Fibroblast of skin of right quadriceps (primary cell): ENCODE data around the gene WDSUB1.

Source experiments
- DNase-seq: peaks from one replicate; pipeline ENCODE4 v3.0.0-alpha.2; 2013

Gene WDSUB1, protein sequence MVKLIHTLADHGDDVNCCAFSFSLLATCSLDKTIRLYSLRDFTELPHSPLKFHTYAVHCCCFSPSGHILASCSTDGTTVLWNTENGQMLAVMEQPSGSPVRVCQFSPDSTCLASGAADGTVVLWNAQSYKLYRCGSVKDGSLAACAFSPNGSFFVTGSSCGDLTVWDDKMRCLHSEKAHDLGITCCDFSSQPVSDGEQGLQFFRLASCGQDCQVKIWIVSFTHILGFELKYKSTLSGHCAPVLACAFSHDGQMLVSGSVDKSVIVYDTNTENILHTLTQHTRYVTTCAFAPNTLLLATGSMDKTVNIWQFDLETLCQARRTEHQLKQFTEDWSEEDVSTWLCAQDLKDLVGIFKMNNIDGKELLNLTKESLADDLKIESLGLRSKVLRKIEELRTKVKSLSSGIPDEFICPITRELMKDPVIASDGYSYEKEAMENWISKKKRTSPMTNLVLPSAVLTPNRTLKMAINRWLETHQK

DNA sequence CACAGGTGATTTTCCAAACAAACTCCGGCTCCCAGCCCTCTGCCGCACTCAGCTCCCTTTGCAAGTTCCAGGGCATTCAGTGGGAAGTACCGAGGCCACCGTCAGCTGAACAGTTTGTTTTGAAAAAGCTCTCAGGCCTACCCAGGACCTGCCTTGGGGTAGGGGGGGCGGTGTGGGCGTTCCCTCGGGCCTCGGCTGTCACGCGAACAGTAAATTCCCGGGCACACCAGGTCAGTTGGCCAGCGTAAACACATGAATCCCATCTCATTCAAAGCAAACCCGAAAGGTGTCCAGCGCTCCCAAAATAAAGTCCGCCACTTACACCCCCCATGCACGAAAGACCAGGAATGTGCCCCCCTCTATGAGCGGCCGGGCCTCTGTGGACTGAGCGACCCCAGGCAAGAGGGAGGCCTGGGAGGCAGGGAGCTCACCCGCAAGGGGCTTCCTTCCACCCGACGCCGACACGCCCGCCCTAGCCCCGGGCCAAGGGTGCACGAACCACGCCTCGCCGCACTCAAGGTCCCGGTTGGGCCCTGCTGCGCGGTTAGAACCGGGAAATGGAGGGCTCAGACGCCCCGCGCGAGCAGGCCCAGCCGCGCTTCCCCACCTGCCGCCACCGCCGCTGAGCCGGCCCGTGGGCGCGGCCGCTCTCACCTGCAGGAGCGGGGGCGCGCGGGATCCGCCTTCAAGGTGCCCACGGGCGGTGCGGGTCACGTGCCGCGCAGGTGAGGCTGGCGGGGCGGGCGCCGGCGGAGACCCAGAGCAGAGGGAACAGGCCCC, at the start of gene WDSUB1:
Gene WDSUB1 (minus strand): TSS at position 775 of the 780 bp plus-strand sequence. CDS start 3,634 bp downstream, outside the sequence.
- DNase-seq, result peak; percentile 31

DNA sequence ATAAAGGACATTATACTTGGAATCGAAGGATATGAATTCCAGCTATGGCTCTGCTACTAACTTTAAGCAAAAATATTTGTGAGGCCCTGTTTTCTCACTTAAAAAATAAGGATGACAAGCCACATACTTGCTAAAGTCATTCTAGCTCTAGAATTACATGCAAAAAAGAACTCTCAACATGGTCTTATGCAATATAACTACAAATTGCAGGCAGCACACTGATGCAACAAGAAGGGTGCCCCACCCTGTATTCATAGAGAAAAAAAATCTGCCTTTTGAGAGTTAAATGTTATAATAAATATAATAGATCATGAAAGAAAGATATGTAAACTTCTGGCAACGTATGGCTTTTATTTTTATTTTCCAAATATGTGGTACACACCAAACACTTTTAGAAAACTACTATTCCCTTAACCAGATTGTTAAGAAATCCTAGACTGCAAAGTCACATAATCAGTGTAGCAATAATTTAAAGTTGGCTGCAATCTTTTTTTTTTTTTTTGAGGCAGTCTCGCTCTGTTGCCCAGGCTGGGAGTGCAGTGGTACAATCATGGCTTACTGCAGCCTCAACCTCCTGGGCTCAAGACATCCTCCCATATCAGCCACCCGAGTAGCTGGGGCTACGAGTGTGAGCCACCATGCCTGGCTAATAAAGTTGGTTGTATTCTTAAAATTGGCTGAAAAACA, 40.2 kb upstream of the WDSUB1 start:
- DNase-seq, result peak; percentile 64

DNA sequence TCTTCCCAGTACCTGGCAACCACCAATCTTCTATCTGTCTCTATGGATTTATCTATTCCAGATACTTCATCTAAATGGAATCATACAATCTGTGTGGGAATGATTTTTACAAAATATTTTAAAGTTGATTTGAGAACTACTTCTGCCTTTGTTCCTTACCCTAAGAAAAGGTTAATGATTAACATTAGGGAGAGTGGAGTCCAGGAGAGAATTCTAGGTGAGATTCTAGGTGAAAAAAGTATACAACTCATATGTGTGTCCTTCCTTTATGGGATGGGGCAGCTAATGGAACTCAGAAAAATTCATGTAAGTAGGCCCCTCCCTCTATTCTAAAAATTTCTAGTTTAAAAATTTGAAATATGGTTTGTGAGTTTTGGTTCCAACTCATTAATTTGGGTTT, 35.9 kb upstream of the WDSUB1 start:
- DNase-seq, result no peak

DNA sequence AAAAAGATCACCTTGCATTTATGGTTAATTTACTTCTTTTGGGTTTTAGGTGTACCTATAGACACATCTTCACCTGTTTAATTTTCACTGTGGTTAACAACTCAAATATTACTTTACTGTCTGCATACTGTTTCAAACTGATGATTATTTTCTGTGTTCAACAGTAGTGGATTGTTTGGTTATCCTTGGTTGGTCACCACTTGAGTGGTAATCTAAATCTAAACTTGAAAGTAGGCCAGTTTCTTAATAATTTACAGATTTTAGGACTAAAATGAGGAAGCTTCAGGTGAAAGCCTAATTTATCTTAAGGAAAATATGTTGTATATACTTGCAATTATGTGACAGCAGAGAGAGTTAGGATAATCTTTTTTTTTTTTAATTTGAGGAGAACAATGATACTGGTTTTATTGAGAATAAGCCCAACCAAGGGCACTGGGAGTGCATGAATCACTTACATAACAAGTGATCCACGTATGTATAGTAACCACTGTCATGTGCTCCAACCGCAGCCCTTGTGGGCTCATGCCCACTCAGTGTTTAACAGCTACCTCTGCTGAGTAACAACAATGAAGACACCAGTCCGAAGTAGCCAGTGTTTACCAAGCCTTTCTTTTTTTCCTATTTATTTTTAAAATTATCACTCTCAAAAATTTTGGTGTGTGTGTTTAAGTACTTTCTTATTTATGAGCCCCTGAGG, 31.0 kb upstream of the WDSUB1 start:
- no peak for DNase-seq

DNA sequence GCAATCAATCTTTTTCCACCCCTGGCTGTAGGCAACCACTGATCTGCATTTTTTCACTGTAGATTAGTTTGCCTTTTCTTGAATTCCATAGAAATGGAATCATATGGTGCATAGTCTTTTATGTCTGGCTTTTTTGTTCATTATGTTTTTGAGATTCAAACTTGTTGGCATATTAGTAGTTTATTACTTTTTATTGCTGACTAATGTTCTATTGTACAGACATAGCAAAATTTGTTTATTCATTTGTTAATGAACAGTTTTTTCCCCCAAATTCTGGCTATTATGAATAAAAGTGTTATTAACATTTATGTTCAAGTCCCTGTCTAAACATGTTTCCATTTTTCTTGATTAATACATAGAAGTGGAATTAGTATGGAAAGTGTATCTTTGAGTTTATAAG, 21.4 kb upstream of the WDSUB1 start:
- DNase-seq, result no peak

DNA sequence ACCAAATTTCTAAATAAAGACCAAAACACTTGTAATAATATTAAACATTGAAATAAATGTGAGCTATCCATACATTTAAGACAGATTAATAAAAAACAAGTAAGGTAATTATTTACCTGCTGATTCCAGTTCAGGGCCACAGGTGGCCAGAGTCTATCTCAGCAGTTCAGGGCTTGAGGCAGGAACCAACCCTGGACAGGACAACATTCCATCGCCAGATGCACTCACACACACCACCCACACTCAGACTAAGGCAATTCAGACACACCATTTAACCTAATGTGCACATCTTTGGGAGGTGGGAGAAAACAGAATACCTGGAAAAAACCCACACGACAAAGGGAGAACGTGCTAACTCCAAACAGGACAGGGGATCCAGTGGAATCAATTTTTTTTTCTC, 14.1 kb upstream of the WDSUB1 start:
- no peak for DNase-seq

DNA sequence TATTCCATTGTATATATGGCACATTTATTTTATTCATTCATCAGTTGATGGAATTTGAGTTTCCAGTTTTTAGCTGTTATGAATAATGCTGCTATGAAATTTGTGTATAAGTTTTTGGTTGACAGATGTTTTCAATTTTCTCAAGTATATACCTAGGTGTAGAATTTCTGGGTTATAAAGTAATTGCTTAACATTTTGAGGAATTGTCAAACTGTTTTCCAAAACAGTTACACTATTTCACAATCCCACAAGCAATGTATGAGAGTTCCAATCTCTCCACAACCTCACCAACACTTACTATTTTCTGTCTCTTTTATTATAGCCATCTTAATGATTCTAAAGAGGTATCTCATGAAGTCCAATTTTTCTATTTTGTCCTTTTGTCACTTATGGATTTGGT, 12.5 kb upstream of the WDSUB1 start:
- DNase-seq, result peak; percentile 11

DNA sequence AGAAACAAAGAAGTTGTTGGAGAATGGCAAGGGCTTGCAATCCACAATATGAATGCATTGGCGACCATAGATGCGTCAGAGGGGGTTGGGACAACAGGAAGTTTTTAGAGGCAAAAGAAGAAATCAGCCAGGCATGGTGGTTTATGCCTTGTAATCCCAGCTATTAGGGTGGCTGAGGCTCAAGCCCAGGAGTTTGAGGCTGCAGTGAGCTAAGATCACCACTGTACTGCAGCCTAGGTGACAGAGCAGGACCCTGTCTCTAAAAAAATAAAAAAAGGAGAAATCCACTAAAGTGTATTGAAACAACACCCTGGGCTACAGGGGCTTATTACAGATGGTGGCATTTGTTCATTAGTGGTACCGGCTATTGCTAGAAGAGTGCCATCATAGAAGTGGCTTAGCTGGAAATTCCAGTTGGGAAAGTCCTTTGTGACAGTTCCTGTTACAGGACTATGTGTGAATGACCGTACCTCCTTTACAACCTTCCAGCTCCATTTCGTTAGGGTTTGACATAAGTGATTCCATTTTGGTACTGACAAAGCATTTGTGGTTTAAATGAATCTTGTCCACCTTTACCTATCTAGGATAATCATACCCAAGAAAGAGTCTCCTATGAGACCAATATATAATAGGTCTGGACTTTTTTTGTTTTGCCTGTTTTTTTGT, 10.7 kb upstream of the WDSUB1 start:
- DNase-seq, result no peak

DNA sequence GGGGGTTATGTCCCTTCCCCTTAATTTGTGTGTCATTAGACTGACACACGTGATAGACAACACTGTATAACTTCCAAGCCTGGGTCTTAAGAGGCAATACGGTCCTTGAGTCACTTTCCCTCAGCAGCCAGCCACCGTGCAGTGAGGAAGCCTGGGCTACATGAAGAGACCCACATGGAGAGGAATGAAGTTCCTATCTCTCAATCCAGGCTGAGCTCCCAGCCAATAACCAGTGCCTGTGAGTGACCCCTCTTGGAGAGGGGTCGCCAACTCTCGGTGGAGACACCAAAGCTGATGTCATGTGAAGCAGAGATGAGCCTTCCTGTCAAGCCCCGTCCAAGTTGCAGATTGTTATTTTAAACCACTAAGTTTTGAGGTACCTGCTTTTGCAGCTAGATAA, 5.7 kb upstream of the WDSUB1 start:
- DNase-seq, result no peak

DNA sequence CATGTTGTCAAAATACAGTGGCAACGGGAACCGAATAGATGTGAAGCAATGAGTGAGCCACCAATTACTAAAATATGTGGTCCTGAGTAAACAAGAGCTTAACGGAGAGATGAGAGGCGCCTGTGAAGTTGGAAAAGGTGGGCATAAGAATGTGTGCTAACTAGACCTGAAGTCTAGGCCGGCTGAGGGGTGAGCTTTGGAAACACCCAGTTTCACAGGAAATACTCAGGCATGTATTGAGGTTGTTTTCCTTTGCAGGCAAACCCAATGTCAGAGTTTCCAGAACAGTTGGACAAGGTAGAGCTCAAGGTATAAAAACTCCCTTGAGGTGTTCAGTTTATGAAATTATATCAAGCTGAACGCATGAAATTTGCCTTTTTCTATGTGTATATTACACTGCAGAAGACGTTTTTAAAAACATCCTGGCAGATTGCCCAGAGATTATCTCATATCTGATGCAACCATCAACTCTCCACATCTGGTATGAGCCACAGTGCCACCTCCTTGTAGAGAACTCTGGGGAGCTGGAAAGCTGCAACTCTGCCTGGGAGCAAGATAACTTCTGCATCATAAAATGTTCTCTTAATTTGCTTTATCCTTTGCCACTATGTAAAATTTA, 3.9 kb upstream of the WDSUB1 start:
- peak; percentile 92 for DNase-seq

DNA sequence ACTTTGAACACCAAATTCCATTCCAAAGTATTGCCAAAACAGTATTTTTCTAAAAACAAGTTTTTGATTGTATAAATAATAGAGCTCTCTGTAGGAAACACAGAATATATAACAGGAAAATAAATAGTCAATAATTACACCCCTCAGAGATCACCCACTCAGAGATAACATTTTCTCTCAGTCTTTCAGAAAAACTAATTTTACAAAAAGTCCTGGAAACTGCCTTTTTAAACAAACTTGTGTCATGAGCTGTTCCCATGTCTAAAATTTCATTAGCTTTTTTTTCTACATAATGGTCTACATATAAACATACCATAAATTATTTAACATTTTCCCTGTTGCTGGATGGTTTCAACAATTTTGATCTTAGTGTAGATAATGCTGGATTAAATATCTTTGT, 1.2 kb upstream of the WDSUB1 start:
- no peak for DNase-seq

DNA sequence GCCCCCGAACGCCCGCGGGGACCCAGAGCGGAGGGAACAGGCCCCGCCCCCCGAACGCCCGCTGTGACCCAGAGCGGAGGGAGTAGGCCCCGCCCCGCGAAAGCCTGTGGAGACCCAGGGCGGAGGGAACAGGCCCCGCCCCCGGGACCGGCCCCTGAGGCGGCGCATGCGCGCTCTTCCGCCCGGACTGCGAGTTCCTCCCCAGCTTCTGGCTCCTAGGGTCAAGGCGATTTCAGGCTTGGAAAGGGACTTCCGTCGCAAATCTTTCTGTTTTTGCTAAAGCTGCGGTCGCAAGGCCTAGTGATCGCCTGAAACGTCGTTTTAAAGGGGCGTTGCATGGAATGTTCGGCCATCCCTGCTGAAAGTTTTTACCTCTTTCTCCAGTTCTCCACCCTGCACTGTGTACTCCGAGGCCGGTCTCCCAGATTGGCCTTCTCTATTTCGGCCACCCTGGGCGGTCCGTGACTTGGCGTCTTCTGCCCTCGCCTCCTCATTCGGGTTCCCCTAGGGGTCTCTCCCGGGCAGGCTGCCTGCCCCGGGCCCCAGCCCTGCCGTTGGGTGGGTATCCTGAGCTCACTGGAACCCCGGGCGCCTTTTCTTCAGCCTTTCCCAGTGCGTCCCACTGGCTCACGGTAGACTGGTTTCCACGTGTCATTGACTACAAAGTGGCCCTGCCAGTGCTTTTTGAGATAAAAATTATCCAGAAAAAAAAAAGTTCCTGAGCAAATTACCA, 372 bp upstream of the WDSUB1 start:
- peak; percentile 95 for DNase-seq

DNA sequence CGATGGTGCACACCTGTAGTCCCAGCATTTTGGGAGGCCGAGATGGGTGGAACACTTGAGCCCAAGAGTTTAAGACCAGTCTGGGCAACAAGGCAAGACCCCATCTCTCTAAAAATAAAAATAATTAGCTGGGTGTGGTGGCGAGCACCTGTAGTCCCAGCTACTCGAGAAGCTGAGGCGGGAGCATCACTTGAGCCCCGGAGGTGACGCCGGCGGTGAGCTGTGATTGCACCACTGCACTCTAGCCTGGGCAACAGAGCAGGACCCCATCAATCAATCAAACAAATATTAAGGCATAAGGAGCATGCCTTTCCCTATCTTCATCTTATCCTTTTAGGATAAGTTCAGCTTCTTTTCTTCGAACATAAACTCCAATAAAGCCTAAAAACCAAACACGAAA, 1.1 kb downstream of the WDSUB1 start:
- no peak for DNase-seq

DNA sequence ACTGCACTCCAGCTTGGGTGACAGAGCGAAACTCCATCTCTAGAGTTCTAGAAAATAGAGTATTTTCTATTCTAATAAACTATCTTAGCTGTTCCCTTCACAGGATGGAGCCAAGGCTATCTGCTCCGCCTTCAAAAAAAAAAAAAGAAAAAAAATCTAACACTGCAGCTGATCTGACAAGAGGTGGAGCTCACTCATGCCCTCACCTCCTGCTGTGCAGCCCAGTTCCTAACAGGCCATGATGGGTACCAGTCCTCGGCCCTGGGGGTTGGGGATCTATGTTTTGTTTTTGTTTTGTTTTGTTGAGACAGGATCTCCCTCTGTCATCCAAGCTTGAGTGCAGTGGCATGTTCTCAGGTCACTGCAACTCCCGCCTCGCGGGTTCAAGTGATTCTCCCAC, 3.0 kb downstream of the WDSUB1 start:
- no peak for DNase-seq

DNA sequence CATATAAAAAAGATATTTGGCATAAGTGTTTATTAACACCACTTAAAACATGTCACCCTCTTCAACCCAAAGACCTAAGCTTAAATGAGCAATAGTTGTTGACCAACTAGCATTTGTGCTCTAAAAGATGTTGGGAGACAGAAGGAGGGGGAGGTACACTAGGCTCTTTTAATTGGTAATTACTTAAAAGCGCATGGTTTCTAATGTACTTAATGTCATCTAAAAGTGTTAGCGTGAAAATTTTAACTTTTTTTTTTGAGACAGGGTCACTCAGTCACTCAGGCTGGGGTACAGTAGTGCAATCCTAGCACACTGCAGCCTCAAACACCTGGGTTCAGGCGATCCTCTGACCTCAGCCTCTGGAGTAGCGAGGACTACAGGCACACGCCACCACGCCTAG, 5.5 kb downstream of the WDSUB1 start:
- no peak for DNase-seq

DNA sequence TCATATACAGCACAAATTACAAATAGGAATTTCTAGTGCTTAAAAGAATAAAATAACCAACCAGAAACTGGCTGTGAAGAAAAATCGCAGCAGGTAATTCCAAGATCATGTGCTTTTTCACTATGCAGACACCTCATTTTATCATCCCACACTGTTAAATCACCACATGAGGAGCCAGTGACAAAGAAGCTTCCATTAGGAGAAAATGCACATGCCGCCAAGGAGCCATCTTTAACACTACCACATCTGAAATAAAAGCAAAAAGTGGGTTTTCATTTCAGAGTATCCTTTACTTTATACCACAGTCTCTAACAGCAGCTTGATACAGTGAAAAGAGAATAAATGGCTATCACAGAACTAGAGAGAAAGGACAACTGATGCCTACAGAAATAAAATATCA, 6.8 kb downstream of the WDSUB1 start:
- no peak for DNase-seq

DNA sequence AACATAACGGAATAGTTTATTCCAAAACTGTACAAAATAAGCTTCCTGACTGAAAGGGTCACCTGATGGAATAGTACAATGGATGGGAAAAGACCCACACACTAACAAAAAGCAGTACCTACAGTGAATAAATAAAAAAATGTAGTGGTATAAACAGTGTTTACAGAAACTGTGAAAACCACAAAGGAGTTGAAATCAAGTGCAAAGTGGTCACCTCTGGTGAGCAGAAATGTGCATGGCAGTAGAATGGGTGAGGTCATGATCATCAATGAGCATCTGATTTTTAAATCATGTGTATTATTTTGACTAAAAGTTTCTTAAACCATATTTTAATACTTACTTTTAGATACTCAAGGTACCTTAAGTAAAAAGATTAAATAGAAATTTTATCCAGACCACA, 11.4 kb downstream of the WDSUB1 start:
- DNase-seq, result no peak

DNA sequence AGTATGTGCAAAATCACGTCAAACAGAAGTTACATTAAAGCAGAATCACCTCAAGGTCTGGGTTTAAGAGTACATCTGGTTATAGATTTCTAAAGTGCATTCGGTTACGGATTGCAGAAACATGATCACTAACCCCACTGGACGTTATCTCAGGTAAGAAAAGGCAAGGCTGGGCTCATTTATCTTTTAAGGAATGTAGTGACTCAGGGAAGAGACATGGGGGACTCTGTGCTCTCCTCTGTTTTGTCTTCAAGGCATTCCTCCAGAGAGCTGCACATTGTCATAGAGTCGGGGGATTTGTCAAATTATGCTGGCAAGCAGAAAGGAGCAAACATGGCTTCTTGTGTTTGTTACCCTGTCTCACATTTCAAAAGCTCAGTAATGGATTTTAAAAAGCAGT, 14.3 kb downstream of the WDSUB1 start:
- DNase-seq, result no peak

DNA sequence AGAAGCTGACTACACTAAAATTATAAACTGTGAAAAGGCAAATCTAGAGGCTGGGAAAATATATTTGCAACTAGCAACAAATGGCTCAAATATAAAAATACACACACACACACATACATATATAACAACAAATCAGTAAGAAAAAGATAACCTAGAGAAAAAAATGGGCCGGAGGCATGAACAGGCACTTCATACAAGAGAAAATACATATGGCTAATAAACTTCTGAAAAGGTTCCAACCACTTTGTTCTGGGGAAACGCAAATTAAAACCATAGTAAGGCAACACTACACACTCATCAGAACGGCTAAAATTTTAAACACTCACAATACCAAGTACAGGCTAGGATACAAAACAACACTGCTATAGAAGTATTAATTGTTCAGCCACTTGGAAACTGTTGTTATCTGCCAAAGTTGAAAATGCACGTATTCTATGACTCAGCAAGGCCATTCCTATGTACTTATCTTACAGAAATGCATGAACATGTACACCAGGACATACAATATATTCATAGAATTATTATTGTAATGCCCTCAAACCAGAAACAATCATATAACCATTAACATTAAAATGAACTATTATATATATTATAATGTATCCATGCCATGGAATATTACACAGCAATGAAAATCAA, 15.6 kb downstream of the WDSUB1 start:
- no peak for DNase-seq

DNA sequence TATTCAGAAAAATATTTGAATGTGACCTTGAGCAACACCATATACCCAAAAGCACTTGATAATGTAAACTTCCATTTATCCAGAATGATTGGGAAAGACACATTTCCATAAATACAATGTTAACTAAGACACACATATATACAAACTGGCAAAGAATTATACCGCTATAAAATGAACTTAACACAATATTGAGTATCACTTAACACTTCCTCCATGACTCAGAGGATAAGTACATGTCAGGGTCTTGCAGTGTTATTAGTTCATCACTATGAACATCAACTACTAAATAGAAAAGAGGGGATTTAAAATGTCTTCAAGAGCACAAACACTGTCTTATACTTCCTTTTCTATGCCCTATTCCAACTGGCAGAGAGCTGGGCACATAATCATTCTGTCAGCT, 18.6 kb downstream of the WDSUB1 start:
- peak; percentile 26 for DNase-seq

DNA sequence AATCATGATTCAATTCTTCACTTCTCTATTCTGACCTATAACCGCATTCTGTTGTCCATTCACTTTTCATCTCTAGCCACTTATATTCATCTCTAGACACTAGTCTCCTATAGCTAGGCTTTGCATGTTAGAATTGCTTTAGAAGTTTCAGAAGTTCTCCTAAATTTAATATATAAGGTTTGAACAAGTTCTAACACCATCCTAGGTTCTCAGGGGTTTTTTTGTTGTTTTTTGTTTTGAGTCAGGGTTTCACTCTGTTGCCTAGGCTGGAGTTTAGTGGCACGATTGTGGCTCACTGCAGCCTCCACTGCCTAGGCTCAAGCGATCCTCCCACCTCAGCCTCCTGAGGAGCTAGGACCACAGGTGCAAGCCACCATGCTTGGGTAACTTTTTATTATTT, 19.9 kb downstream of the WDSUB1 start:
- no peak for DNase-seq
